Hematopoietic multipotent progenitor cell treated with erythropoietin and hydrocortisone succinate and interleukin-3 and kit ligand, for 4 days (in vitro differentiated cells): ENCODE data around the gene PTPN11.

Source experiments
- DNase-seq: peaks from one replicate; pipeline ENCODE4 v3.0.0-alpha.2; 2015

PTPN11 gene

GRCh38 chr12:112555621-112556233 is 137.0 kb downstream of the PTPN11 start:
- DNase-seq, result no peak

- DNase-seq, result no peak
Measured at GRCh38 chr12:112557951-112558630, 139.3 kb downstream of the PTPN11 start.
